ENCODE measurements around the gene NOTCH3. TPM values are rescaled to one million over a fixed set of nuclear protein-coding genes. Genes with fewer than 3 reads are reported as not detected.

Gene NOTCH3
- total RNA-seq, 1 experiment from 2014 or later, result 153 TPM

- TF ChIP-seq FOXP4 (CRISPR knock-in tag; IDR thresholded peaks at IDR 0.05) (no peak), HMGXB4 (CRISPR knock-in tag; IDR thresholded peaks at IDR 0.05) (no peak), AR (CRISPR knock-in tag; IDR thresholded peaks at IDR 0.05) (no peak), ZNF317 (CRISPR knock-in tag; IDR thresholded peaks at IDR 0.05; ENCODE audit: borderline replicate concordance, low read depth) (no peak), ZNF219 (CRISPR knock-in tag; IDR thresholded peaks at IDR 0.05; ENCODE audit: borderline replicate concordance) (no peak), TP53 (CRISPR knock-in tag; IDR thresholded peaks at IDR 0.05) (no peak), MYBL2 (CRISPR knock-in tag; IDR thresholded peaks at IDR 0.05) (no peak)
- TF ChIP-seq, protein P1, sequence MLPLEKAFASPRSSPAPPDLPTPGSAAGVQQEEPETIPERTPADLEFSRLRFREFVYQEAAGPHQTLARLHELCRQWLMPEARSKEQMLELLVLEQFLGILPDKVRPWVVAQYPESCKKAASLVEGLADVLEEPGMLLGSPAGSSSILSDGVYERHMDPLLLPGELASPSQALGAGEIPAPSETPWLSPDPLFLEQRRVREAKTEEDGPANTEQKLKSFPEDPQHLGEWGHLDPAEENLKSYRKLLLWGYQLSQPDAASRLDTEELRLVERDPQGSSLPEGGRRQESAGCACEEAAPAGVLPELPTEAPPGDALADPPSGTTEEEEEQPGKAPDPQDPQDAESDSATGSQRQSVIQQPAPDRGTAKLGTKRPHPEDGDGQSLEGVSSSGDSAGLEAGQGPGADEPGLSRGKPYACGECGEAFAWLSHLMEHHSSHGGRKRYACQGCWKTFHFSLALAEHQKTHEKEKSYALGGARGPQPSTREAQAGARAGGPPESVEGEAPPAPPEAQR (CRISPR knock-in tag; IDR thresholded peaks at IDR 0.05), result no peak
Observed at GRCh38 chr19:15142313-15142712, 58.5 kb downstream of the NOTCH3 start (continued).

- ATAC-seq (no peak), DNase-seq (ENCODE audit: low spot score) (no peak)
- CTCF ChIA-PET, result no interaction called here
- Mint-ChIP-seq H3K4me1 (no peaks in the 10 kb centered on the region), H3K27ac (no peak overlapping the region), H3K4me3 (no peak overlapping the region), H3K9me3 (peaks cover 35% of the 10 kb centered on the region), H3K36me3 (peaks cover 4% of the 10 kb centered on the region; the same call in 1 of the 2 replicates), H3K27me3 (ENCODE audit: low read depth) (peaks cover 39% of the 10 kb centered on the region)
- POLR2A ChIA-PET, result no interaction called here
- no peak for TF ChIP-seq JUN (CRISPR knock-in tag; IDR thresholded peaks at IDR 0.05)
- no peak for TF ChIP-seq SMAD3 (CRISPR knock-in tag; IDR thresholded peaks at IDR 0.05; ENCODE audit: borderline replicate concordance)
- TF ChIP-seq ZNF263 (CRISPR knock-in tag; IDR thresholded peaks at IDR 0.05; ENCODE audit: low read depth), result no peak
- TF ChIP-seq FOXP4 (CRISPR knock-in tag; IDR thresholded peaks at IDR 0.05), result no peak
- TF ChIP-seq ZBTB21 (CRISPR knock-in tag; IDR thresholded peaks at IDR 0.05; ENCODE audit: borderline replicate concordance), result no peak
- no peak for TF ChIP-seq AR (CRISPR knock-in tag; IDR thresholded peaks at IDR 0.05)
- TF ChIP-seq, protein P2, sequence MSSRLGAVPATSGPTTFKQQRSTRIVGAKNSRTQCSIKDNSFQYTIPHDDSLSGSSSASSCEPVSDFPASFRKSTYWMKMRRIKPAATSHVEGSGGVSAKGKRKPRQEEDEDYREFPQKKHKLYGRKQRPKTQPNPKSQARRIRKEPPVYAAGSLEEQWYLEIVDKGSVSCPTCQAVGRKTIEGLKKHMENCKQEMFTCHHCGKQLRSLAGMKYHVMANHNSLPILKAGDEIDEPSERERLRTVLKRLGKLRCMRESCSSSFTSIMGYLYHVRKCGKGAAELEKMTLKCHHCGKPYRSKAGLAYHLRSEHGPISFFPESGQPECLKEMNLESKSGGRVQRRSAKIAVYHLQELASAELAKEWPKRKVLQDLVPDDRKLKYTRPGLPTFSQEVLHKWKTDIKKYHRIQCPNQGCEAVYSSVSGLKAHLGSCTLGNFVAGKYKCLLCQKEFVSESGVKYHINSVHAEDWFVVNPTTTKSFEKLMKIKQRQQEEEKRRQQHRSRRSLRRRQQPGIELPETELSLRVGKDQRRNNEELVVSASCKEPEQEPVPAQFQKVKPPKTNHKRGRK (CRISPR knock-in tag; IDR thresholded peaks at IDR 0.05; ENCODE audit: borderline replicate concordance), result no peak
- TF ChIP-seq, protein P3, sequence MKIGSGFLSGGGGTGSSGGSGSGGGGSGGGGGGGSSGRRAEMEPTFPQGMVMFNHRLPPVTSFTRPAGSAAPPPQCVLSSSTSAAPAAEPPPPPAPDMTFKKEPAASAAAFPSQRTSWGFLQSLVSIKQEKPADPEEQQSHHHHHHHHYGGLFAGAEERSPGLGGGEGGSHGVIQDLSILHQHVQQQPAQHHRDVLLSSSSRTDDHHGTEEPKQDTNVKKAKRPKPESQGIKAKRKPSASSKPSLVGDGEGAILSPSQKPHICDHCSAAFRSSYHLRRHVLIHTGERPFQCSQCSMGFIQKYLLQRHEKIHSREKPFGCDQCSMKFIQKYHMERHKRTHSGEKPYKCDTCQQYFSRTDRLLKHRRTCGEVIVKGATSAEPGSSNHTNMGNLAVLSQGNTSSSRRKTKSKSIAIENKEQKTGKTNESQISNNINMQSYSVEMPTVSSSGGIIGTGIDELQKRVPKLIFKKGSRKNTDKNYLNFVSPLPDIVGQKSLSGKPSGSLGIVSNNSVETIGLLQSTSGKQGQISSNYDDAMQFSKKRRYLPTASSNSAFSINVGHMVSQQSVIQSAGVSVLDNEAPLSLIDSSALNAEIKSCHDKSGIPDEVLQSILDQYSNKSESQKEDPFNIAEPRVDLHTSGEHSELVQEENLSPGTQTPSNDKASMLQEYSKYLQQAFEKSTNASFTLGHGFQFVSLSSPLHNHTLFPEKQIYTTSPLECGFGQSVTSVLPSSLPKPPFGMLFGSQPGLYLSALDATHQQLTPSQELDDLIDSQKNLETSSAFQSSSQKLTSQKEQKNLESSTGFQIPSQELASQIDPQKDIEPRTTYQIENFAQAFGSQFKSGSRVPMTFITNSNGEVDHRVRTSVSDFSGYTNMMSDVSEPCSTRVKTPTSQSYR (CRISPR knock-in tag; IDR thresholded peaks at IDR 0.05), result no peak
- TF ChIP-seq CBFB (CRISPR knock-in tag; IDR thresholded peaks at IDR 0.05; ENCODE audit: low read depth), result no peak
- no peak for TF ChIP-seq ZNF317 (CRISPR knock-in tag; IDR thresholded peaks at IDR 0.05; ENCODE audit: borderline replicate concordance, low read depth)
Observed at GRCh38 chr19:15141143-15141542, 59.7 kb downstream of the NOTCH3 start.

All from WTC11 (cell line).